Measurements from ENCODE around the gene CYB561D2. TPM values are rescaled to one million over a fixed set of nuclear protein-coding genes. Genes with fewer than 3 reads are reported as not detected.

The CYB561D2 gene
- total RNA-seq, 1 experiment from 2014 or later, result 16.8 TPM

DNA sequence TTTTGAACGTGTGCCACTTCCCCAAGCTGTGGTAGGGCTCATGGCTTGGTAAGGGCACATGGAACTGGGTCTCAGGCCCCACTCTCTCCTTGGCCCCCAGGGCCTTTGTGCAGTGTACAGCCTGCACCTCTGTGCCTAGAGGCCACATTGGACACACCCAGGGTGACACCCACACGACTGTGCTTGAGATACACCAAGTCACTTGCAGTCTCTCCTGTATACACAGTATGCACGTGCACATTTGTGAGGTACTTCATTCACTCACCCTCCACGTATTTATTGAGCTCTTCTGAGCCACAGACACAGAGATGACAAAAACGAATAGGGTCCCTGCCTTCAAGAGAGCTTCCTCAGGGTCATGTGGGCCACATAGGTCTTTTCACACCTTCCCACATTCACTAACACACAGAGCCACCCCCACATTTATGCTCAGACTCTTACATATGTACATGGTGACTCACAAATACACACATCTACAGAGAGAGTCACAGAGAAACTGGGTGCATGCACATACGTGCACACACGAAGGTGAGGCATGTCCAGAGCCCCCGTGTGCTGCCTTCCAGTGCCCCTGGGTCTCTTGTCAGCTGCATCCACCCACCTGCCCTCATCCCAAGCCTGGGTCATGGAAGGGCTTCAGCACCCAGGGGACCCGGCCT lies 18.5 kb downstream of the CYB561D2 start:
- no peak overlapping the region for H2BK5ac ChIP-seq (ENCODE audit: insufficient read length, low read length)
- no peak overlapping the region for H3K23ac ChIP-seq (ENCODE audit: insufficient read length, low read depth, low read length)
- no peak overlapping the region; the same call in 1 of the 2 replicates for H3K14ac ChIP-seq (ENCODE audit: insufficient read depth, low read length)
- H3K79me1 ChIP-seq (ENCODE audit: insufficient read depth, low read depth, low read length, poor library complexity, severe bottlenecking), result no peaks in the 10 kb centered on the region
- no peak for DNase-seq
- H4K91ac ChIP-seq (ENCODE audit: insufficient read length, low read depth, low read length), result no peak overlapping the region
- H2BK120ac ChIP-seq (ENCODE audit: low read depth, low read length, poor library complexity, severe bottlenecking), result no peak overlapping the region
- no peak overlapping the region for H2BK15ac ChIP-seq (ENCODE audit: low read depth, low read length)
- Mint-ChIP-seq H3K9me3 (no peaks in the 10 kb centered on the region), H3K4me1 (peaks cover 19 to 39% of the 10 kb centered on the region in 2 experiments), H3K27ac (no peak overlapping the region; a peak in 1 of 7 replicates), H3K4me3 (no peak overlapping the region), H3K36me3 (ENCODE audit: insufficient read depth in 1 of 3, low read depth in 3 of 3) (no peaks in the 10 kb centered on the region), H3K27me3 (ENCODE audit: low read depth) (peaks cover 5% of the 10 kb centered on the region)
- H3K27me3 ChIP-seq (ENCODE audit: insufficient read depth, low read length), result no peaks in the 10 kb centered on the region
- H3K56ac ChIP-seq (ENCODE audit: insufficient read length, low read depth, low read length), result no peak overlapping the region
- no peak overlapping the region for H4K5ac ChIP-seq (ENCODE audit: insufficient read length, low read depth, low read length)
- H3K79me2 ChIP-seq (ENCODE audit: insufficient read depth, low read length), result no peaks in the 10 kb centered on the region
- WGBS (ENCODE audit: extremely low coverage, insufficient read length, low lambda C conversion rate), result no CpG with 5 or more reads among the region's 9 CpGs
- no peaks in the 10 kb centered on the region for H4K20me1 ChIP-seq (ENCODE audit: control insufficient read depth, insufficient read depth, insufficient read length)
- TF ChIP-seq, protein P1, sequence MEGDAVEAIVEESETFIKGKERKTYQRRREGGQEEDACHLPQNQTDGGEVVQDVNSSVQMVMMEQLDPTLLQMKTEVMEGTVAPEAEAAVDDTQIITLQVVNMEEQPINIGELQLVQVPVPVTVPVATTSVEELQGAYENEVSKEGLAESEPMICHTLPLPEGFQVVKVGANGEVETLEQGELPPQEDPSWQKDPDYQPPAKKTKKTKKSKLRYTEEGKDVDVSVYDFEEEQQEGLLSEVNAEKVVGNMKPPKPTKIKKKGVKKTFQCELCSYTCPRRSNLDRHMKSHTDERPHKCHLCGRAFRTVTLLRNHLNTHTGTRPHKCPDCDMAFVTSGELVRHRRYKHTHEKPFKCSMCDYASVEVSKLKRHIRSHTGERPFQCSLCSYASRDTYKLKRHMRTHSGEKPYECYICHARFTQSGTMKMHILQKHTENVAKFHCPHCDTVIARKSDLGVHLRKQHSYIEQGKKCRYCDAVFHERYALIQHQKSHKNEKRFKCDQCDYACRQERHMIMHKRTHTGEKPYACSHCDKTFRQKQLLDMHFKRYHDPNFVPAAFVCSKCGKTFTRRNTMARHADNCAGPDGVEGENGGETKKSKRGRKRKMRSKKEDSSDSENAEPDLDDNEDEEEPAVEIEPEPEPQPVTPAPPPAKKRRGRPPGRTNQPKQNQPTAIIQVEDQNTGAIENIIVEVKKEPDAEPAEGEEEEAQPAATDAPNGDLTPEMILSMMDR (conservative IDR thresholded peaks at IDR 0.05), result no peak
- no peak overlapping the region for H3K27ac ChIP-seq (ENCODE audit: insufficient read length, low read depth, low read length)
- no peak overlapping the region for H3T11ph ChIP-seq (ENCODE audit: low read length)
- H3K4me1 ChIP-seq (ENCODE audit: insufficient read depth, low read length), result no peaks in the 10 kb centered on the region
- H2AFZ ChIP-seq (ENCODE audit: low read length), result no peak overlapping the region
- H2AK5ac ChIP-seq (ENCODE audit: insufficient read length, low read length), result no peak overlapping the region
- H2BK20ac ChIP-seq (ENCODE audit: low read depth, low read length, poor library complexity, severe bottlenecking), result no peak overlapping the region
- peaks cover 10% of the 10 kb centered on the region for H3K23me2 ChIP-seq (ENCODE audit: insufficient read length, low read depth, low read length, poor library complexity, severe bottlenecking)
- H3K18ac ChIP-seq (ENCODE audit: insufficient read length, low read depth, low read length), result no peak overlapping the region
- H3K9me3 ChIP-seq (ENCODE audit: control insufficient read depth, low read depth, low read length), result no peaks in the 10 kb centered on the region
- no peak overlapping the region for H3K4me2 ChIP-seq (ENCODE audit: insufficient read depth, insufficient read length, low read length)
- H3K9ac ChIP-seq (ENCODE audit: extremely low read depth, insufficient read length, low read length), result no peak overlapping the region
- no peak overlapping the region for H3K4ac ChIP-seq (ENCODE audit: low read depth, low read length)
- H4K8ac ChIP-seq (replicated peaks; ENCODE audit: insufficient read length, low read depth, low read length), result no peak overlapping the region
- H2BK12ac ChIP-seq (ENCODE audit: insufficient read length, low read depth, low read length), result no peak overlapping the region

All from H9 (cell line).